Stimulated activated CD8-positive, alpha-beta memory T cell treated with anti-CD3 and anti-CD28 coated beads, Interleukin-7, amount 100 ng/mL, for 1 hour (primary cell): Measurements from ENCODE around the gene ZKSCAN2.

Source experiments
- DNase-seq, 2 donors: peaks; one replicate each; pipeline ENCODE4 v3.0.0-alpha.2; 2020; ENCODE audit warnings: low read depth in 2 of 2

Gene ZKSCAN2

DNA sequence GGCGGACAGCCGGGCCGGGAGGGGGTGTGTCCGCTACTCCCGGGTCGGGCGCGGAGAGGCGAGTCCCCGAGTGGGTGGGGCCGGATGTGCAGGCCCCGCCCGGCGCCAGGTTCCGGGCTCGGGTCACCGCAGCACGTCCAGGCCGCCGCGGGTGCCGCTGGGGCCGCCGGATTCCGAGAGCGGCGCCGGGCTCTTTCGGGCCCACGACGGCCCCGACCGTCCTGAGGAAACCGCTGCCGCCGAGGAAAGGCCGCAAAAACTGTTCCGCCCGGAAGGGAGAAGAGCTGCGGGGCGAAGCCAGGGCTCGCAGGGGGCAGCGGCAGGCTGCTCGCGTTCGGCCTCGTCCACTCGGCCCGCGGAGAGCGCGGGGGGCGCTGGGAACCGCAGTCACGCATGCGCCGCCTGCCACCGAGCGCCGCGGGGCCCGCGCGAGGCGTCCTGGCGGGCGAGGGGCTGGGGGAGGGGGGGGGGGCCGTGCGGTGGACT is at the start of gene ZKSCAN2:
Gene ZKSCAN2 (minus strand): TSS at position 376 of the 486 bp plus-strand sequence. CDS start 718 bp downstream, outside the sequence.
- DNase-seq, result peak; percentile 55 to 62

DNA sequence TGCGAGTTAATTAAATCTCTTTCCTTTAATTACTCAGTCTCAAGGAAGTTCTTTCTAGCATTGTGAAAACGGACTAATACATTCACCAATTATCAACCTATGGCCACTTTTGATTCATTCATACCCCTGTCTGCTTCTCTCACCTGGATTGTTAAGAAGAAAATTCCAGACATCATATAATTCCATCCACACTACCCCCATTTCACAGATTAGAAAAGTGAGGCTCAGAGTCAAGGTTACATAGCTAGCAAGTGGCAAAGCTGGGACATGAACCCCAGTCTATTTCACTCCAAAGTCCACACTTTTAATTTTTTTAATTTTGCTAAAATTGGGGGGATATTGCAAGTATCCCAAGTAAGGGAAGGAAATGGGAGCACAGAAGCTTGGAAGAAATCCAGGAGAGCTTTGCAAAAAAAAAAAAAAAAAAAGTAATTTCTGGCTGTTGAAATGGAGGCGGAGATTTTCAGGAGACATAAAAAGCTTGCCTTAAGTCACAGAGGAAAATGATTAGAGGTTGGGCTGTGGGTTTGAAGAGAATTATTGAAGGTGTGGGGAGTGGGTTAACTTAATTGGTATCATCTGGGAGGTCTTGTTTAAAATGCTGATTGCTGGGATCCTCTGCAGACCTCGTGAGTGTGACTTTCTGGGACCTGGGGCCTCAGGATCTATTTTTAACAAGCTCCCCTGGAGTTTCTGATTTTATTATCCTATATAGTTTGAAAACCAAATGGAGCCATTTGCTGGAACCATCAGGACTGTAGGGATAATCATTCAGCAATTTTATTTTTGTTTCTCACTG is 42.3 kb upstream of the ZKSCAN2 start:
- DNase-seq, result no peak

DNA sequence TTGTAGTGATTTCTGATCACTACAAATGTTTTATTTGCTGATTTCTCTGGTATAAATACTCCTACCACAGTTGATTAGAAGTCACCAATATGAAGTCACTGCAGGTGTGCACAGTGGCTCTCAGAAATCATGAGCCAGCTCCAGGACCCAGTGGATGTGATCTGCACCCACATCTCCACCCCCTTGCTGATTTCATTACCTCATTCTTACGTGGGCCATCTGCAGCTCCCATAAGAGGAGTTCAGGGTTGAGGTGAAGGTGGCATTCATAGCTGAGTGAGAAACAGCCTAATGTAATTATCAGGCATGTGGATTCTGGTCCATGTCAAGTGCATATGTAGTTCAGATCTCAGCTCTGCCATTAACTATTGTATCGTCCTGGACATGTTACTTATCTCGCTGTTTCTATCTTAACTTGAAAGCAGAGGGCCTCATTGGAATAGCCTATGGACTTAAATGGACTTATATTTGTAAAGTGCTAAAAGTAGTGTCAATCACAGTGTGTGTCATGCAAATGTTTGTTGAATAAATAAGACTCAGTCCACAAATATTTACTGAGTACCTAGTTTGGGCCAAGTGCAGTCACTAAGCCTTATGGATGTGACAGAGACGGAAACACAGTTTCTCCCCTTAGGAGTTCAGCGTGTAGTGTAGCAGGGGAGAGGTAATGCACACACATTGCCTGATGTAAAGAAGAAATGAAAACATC is 40.7 kb upstream of the ZKSCAN2 start:
- DNase-seq, result no peak

DNA sequence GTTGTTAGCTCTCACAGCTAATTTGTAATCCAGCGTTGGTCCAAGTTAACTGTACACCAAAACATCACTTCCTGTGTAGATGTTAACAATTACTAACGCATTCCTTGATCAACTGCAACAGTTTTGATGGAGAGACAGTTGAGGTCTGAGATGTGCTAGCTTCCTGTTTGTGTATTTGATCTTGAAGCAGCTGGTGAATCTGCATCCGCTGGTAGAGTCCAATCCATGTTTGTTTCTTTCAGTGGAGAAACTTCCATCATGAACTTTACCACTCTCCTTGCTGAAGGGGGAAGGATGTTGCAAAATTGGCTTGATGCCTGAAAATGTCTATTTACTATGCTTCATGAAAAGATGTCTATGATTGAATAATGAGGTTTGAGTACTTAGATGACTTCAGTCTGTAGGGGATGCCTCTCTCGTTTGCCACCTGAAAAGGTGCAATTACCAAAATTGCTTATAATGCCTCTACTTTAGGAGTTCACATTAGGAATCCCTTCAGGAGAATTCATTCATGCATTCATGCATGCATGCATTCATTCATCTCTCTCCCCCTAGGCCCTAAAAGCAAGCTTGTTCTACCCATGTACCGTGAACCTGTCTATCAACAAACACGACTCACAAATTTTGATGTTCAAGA is 39.6 kb upstream of the ZKSCAN2 start:
- no peak for DNase-seq

DNA sequence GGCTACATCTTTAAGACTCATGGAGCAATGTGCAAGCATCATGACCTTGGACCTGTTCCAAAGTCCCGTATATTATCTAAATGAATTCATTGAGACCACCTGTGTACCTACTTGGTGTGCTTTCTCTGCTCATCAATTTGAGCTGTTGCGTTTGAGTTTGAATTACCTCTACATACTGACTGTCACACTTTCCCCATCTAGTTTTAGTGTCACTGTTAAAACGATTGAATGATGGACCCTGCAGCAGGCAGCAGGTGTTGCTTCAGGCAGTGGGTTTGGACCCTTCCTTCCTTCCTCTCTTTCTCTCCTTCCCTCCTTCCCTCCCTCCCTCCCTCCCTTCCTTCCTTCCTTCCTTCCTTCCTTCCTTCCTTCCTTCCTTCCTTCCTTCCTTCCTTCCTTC is 33.9 kb upstream of the ZKSCAN2 start:
- DNase-seq, result no peak

DNA sequence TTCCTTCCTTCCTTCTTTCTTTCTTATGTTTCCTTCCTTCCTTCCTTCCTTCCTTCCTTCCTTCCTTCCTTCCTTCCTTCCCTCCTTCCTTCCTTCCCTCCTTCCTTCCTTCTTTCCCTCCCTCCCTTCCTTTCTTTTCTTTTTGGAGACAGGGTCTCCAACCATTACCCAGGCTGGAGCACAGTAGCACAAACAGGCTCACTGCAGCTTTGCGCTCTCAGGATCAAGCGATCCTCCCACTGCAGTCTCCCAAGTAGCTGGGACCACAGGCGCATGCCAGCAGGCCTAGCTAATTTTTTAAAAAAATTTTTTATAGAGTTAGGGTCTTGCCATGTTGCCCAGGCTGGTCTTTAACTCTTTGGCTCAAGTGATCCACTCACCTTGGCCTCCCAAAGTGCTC is 31.8 kb upstream of the ZKSCAN2 start:
- no peak for DNase-seq

DNA sequence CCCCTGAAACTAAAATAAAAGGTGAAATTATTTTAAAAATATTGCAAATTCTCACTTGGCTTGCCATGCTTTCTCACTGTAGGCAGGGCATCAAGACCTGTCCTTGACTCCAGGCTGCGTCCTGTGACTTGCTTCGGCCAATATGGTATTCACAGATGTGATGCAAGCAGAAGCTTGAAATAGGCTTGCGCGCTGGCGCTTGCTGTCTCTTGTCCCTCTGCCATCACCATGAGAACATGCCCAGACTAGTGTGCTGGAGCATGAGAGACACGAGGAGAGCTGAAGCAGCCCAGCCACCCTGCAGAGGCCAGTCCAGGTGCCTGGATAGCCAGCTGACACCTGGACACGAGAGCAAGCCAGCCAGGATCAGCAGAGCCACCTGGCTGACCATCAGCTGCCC is 21.8 kb upstream of the ZKSCAN2 start:
- DNase-seq, result no peak

DNA sequence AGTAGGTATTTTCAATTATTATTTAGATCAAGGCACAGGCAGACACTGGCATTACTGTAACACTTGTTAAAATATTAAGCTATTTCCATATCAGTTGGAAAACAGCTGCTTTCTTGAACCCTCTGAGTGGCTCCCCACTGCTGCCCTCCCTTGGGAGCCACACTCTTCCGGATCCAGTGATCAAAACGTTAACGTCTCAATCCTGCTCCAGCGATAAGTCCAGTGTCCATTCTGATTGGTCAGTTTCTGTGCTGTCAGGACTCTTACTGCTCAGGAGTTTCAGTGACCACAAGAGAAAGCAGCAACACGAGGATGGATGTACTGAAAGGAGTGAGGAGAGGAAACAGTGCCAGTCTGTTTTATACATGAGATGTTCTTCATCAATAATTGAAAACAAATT is 13.8 kb upstream of the ZKSCAN2 start:
- DNase-seq, result no peak

DNA sequence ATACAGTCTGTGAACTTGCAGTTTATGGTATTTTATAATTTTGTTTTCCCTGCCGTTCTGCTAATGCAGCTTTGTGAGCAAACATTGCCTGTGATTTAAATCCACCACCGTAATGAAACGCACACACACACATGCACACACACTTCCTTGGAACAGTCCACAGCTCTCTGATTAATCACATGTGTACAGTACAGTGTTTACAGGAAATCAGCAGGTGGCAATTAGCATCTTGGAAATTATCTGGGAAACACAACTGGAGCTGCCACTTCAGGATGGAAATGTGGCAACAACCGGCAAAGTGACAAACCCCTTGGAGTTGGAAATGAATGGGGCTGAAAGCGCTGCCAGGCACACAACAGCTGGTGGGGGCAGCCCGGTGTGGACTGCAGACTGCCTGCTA is 12.9 kb upstream of the ZKSCAN2 start:
- DNase-seq, result no peak

DNA sequence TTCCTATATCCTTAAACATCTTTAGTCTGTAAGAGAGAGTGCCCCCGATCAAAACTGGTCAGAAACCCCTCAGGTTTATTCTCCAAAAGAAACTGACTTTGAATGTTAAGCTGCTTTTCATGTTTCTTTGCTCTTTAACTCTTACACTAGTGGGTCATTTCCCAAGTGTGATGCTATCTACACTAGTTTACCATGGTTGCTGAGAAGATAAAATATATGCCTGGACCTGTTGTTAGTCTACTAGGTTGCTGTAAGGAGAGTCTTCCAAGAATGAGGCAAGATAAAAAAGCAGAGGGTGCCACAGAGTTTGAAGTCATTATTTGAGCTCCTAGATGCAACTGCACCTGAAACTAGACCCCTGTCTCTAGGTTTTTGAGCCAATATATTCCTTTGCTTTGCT is 12.2 kb upstream of the ZKSCAN2 start:
- DNase-seq, result no peak

DNA sequence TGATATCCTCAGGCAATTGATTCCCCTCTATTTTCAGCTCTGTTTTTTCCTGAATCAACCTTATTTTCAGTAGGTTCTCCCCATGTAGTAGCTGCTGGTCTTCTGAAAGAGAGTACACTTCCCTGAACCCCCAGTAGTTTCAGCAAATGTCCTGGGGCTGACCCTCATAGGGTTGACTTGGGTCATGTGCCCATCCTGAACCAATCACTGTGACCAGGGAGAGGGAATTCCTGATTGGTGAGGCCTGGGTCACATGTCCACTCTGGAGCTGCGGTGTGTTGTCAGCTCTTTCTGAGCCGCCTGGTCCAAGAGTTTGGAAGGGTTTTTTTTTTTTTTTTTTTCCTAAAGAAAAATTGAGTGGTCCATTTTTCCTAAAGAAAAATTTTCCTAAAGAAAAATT is 8.3 kb upstream of the ZKSCAN2 start:
- DNase-seq, result no peak

DNA sequence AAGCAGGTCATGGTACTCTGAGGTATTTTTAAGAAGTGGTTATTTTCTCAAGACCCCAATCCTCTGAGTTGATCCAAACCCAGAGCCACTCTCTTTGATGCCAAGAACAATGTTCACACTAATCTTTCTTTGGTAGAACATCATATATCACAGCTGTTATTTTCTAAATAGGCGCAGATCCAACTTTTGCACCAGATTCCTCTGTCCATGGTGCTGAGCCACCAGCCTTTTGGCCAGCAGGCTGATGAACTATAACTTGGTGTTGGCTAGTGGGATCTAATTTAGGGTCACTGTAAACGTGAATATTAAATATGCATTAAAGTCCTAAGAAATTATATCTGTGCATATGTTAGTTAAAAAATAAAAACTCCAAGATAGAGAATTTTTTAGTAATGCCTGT is 7.0 kb upstream of the ZKSCAN2 start:
- DNase-seq, result no peak

DNA sequence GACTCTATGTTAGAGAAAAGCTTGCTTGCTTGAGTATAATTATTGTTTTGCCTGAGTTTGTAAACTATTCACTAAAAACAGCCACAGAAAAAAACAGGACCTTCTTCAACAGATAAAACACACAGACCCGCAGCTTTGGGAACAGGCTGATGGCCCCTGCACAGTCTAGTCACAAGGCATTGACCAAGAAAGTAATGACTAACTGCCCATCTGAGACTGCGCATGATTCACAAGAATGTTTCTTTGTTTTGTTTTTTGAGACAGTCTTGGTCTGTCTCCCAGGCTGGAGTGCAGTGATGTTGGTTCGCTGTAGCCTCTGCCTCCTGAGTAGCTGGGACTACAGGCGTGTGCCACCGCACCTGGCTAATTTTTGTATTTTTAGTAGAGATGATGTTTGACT is 2.8 kb upstream of the ZKSCAN2 start:
- DNase-seq, result no peak

DNA sequence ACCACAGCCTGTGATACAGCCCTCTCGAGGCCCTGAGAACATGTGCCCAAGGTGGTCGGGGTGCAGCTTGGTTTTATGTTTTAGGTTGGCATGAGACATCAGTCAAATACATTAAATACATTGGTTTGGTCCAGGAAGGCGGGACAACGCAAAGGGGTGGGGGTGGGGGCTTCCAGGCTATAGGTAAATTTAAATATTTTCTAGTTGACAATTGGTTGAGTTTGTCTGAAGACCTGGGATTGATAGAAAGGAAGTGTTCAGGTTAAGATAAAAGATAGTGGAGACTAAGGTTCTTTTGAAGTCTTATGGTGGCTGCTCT is 1.2 kb upstream of the ZKSCAN2 start:
- no peak for DNase-seq

DNA sequence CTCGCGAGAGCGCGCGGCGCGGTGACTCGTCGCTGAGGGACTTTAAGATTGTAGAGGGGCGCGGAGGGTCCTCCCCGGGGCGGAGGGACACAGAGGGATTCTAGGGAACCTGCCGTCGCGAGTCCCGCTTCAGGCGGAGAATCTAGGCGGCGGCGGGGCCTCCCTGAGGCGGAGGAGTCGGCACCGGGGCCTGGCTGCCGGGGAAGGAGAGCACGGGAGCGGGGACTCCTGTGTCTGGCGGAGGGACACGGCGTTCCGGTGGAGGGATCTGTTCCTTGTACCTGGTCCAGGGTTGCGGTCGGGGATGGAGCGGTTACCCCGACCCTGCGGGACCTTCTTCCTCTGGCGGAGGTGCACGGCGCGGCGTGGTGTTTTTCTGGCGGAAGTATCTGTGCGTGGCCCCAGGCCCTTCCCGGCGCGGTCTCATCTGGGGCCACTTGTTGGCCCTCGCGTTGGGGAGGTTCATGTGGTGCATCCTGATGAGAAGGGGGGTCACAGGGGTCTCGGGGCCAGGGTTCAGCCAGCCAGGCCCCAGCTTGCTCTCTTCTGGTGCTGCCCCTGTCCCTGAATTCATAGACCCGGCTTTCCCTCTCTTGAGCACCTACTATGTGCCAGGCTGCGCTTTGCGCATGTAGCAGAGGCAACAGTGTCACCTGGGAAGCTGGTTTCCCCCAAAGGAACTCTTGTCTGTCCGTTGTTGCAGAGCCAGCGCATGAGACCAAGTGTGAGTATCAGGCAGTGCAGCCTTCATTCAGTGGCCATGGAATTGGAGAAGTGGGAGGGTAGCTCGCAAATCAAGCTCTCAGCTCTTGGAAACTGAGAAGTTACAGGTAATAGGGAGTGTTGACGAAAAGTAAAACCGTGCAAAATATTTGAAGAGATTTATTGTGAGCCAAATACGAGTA is 563 bp upstream of the ZKSCAN2 start:
- DNase-seq, result peak; percentile 24 to 48

DNA sequence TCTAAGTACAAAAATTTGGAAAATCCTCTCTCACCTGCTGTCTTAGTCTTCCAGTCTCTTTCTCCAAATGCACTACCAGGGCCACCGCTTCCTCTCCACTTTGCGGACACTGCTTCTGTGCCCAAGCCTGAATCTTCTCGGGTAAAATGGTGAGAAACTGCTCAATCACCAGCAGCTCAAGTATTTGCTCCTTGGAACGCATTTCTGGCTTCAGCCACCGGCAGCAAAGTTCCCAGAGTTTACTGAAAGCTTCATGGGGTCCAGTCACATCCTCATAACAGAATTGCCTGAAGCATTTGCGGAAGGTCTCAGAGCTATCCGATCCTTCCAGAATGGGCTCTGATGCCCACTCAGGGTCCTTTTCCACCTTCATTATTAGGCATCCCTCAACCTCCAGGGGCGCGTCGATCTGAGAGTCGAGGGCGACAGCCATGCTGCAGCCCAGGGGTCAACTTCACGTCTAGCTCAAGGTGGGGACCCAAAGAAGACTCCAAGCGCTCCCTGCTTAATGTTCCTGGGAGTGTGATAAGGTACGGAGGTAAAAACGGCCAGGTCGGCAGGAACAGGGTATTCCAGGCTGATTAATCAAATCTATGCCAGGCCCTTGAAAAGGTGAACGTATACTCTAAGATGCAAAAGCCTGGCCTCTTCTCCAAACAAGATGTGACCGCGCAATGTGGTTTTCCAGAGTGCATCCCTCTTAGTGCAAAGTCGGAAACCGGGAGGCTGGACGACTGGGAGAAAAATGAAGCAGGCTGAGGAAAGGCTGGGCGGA is 763 bp downstream of the ZKSCAN2 start:
- no peak for DNase-seq

DNA sequence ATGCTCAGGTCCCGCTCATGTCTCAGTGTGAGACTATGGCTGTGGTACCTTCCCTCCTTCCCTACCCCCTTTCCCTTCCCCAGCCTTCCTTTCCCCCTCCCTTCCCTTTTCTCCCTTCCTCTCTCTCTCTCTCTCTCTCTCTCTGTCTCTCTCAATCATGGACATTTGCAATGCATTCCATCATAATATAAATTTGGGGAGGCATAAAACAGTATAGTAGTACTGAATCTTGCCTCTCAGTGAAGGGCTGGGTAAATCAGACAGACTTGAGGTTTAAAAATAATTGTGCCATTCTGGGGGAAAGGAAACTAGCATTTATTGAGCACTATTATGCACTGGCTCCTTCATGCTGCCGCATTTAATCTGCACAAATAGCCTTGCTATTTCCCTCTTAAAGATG is 4.3 kb downstream of the ZKSCAN2 start:
- DNase-seq, result no peak

DNA sequence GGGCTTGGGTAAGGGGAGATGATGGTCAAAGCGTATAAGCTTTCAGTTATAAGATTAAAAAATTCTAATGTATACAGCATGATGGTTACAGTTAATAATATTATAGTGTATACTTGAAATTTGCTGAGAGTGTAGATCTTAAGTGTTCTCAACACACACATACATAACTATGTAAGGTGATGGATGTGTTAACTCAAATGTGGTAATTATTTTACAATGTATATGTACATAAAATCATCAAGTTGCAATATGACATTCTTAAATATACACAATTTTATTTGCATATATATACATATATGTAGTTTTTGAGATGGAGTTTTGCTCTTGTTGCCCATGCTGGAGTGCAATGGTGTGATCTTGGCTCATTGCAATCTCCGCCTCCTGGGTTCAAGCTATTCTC is 7.2 kb downstream of the ZKSCAN2 start:
- DNase-seq, result no peak

DNA sequence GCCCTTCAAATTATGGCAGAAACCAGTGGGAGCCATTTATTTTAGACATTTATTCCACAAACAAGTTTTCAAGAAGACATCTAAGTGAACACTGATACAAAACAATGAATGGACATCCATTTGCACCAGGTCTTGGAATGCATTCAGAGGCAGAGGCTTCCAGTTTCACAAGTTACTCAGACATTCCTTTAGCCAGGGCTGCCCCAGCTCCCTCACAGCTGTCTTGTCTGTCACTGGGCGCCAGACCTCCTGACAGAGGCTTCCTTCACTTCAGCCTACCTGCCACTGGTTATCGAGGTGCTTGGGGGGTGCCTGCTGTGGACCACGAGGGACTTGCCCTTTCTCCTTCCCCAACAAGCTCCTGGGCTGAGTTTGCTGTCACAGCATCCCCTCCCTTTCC is 21.7 kb downstream of the ZKSCAN2 start:
- DNase-seq, result no peak

DNA sequence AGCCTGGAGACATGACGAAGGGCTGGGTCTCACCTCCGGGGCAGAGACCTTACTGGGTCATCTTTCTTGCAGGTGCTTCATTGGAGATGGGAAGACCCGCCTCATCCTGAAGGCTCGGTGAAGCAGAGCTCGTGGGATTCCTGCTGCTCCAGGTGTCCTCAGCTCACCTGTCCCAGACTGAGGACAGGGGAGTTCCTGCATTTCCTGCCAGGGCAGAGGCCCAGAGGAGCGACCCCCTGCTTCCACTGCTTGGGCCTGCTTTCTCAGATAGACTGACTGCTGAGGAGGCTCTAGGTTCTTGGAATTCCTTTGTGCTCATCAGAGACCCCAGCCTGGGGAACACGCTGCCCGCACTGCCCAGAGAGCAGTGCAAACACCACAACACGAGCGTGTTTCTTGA is 29.3 kb downstream of the ZKSCAN2 start:
- DNase-seq, result no peak

DNA sequence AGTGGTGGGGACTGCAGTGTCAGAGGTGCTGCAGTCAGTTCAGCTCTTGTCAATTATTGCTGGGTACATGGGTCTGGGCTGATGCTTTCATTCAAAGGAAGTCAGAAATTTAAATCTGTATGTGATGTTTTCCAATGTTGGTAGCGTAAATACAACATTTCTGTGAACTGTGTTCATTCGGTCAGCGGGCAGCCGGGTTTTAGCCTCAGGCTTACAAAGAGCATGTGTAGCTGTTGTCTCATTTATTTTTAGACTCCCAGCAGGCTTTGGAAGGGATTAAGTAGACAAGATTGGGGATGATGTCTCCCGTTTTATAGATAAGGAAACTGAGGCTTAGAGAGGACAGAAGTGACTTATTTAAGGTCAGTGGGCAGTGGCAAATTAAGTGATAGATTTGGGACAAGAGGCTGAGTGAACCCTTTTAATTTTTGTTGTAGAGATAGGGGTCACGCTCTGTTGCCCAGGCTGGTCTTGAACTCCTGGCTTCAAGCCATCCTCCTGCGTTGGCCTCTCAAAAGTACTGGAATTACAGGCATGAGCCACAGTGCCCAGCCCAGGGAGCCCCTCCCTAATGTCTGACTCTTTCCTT is 32.8 kb downstream of the ZKSCAN2 start:
- no peak for DNase-seq
